A549 treated with Mapracorat at 1 μM for 4 hours (cell line): Measurements from ENCODE around the gene FAM216B. TPM values are rescaled to one million over a fixed set of nuclear protein-coding genes. Genes with fewer than 3 reads are reported as not detected.

Experiments used
- total RNA-seq: library from RNA; stranded (reverse); fragments of 200-300 nt; extraction: Qiagen RNA extraction; gene quantifications from 5 replicates; pipeline ENCODE4 v1.2.3, GENCODE V29; 2022

Gene FAM216B
- not detected in 5 replicates for total RNA-seq

GRCh38 chr13:42781352-42781751, at the start of gene FAM216B:
Gene FAM216B, plus strand, starts transcription at chr13:42781584. Its CDS starts 2,484 bp downstream, at chr13:42784068.

Other genes with a start within 250 kb of the FAM216B start
- gene TNFSF11, start 207.4 kb upstream of the FAM216B start, total RNA-seq: not detected in 5 replicates
- gene EPSTI1, start 210.7 kb downstream of the FAM216B start, total RNA-seq: 0.10 to 0.28 TPM (median 0.20 TPM) in 5 replicates
- 0.03 to 0.34 TPM (median 0.12 TPM) in 5 replicates for gene DNAJC15, start 242.0 kb downstream of the FAM216B start, total RNA-seq